ENCODE data around the gene SGMS1. TPM values are rescaled to one million over a fixed set of nuclear protein-coding genes. Genes with fewer than 3 reads are reported as not detected.
A peak's percentile ranks its signal among the peaks of the same experiment; 100 is the strongest.

The SGMS1 gene
- total RNA-seq, 4 donors from 2014 or later: 107 to 234 (median 134) TPM

GRCh38 chr10:50315424-50315823 lies 308.3 kb downstream of the SGMS1 start:
- Histone ChIP-seq H3K9me3 (peaks cover 0 to 4% (median 0%) of the 10 kb centered on the region in 4 donors), H3K4me3 (no peak overlapping the region), H3K36me3 (peaks cover 0 to 23% (median 0%) of the 10 kb centered on the region in 3 donors), H3K27me3 (no peaks in the 10 kb centered on the region), H3K27ac (no peak overlapping the region), H3K4me1 (peaks cover 0 to 25% (median 2%) of the 10 kb centered on the region in 4 donors)
- DNase-seq (ENCODE audit: low spot score in 2 of 2): no peak
- no peak for TF ChIP-seq POLR2A (IDR thresholded peaks at IDR 0.05)
- no peak for TF ChIP-seq CTCF (IDR thresholded peaks at IDR 0.05)
- TF ChIP-seq EP300 (IDR thresholded peaks at IDR 0.05): no peak

- H3K27me3 ChIP-seq: no peaks in the 10 kb centered on the region
- 85 to 96% methylated on average over 10 of the region's 10 CpGs for WGBS, 2 donors
- TF ChIP-seq EP300 (IDR thresholded peaks at IDR 0.05): no peak
- peaks cover 0 to 25% (median 2%) of the 10 kb centered on the region in 4 donors for H3K4me1 ChIP-seq
- peaks cover 0 to 33% (median 0%) of the 10 kb centered on the region in 3 donors for H3K36me3 ChIP-seq
- H3K4me3 ChIP-seq: no peak overlapping the region
- H3K27ac ChIP-seq: no peak overlapping the region
- peaks cover 0 to 4% (median 0%) of the 10 kb centered on the region in 4 donors for H3K9me3 ChIP-seq
- DNase-seq (ENCODE audit: low spot score in 2 of 2): no peak
These were observed 309.3 kb downstream of the SGMS1 start for GRCh38 chr10:50314169-50315071.

GRCh38 chr10:50312464-50313437 lies 311.0 kb downstream of the SGMS1 start:
- no peak overlapping the region for H3K27ac ChIP-seq
- DNase-seq (ENCODE audit: low spot score in 2 of 2): no peak
- H3K27me3 ChIP-seq: no peaks in the 10 kb centered on the region
- 81 to 84% methylated on average over 10 of the region's 10 CpGs for WGBS, 2 donors
- H3K4me3 ChIP-seq: no peak overlapping the region
- H3K9me3 ChIP-seq: peaks cover 0 to 4% (median 0%) of the 10 kb centered on the region in 4 donors
- peaks cover 0 to 50% (median 0%) of the 10 kb centered on the region in 3 donors for H3K36me3 ChIP-seq
- H3K4me1 ChIP-seq: peaks cover 0 to 25% (median 2%) of the 10 kb centered on the region in 4 donors
- TF ChIP-seq POLR2A (IDR thresholded peaks at IDR 0.05) (no peak), CTCF (IDR thresholded peaks at IDR 0.05) (no peak), EP300 (IDR thresholded peaks at IDR 0.05) (no peak)

- Histone ChIP-seq H3K9me3 (peaks cover 0 to 4% (median 0%) of the 10 kb centered on the region in 4 donors), H3K4me1 (peaks cover 0 to 7% (median 2%) of the 10 kb centered on the region in 4 donors), H3K27me3 (no peaks in the 10 kb centered on the region), H3K36me3 (peaks cover 0 to 66% (median 0%) of the 10 kb centered on the region in 3 donors), H3K4me3 (no peak overlapping the region), H3K27ac (no peak overlapping the region)
- DNase-seq (ENCODE audit: low spot score in 2 of 2): no peak
- TF ChIP-seq POLR2A (IDR thresholded peaks at IDR 0.05) (no peak), EP300 (IDR thresholded peaks at IDR 0.05) (no peak), CTCF (IDR thresholded peaks at IDR 0.05) (peak in 1 of 5 experiments; percentile 17)
- WGBS, 2 donors: 79 to 86% methylated on average over 4 of the region's 4 CpGs
These were observed 313.1 kb downstream of the SGMS1 start for GRCh38 chr10:50310560-50311174.

- no peak for TF ChIP-seq EP300 (IDR thresholded peaks at IDR 0.05)
- no peak for TF ChIP-seq CTCF (IDR thresholded peaks at IDR 0.05)
- TF ChIP-seq POLR2A (IDR thresholded peaks at IDR 0.05): no peak
These were observed 314.4 kb downstream of the SGMS1 start for GRCh38 chr10:50309342-50309741.

More at GRCh38 chr10:50309342-50309741, 314.4 kb downstream of the SGMS1 start:
- H3K27ac ChIP-seq: no peak overlapping the region
- H3K4me1 ChIP-seq: no peaks in the 10 kb centered on the region
- no peaks in the 10 kb centered on the region for H3K27me3 ChIP-seq
- peaks cover 0 to 66% (median 0%) of the 10 kb centered on the region in 3 donors for H3K36me3 ChIP-seq
- DNase-seq (ENCODE audit: low spot score in 2 of 2): no peak
- WGBS, 2 donors: 89 to 91% methylated on average over 4 of the region's 4 CpGs
- H3K9me3 ChIP-seq: peaks cover 0 to 4% (median 0%) of the 10 kb centered on the region in 4 donors
- H3K4me3 ChIP-seq: no peak overlapping the region
